ENCODE results near the gene MAN1C1.

DNA sequence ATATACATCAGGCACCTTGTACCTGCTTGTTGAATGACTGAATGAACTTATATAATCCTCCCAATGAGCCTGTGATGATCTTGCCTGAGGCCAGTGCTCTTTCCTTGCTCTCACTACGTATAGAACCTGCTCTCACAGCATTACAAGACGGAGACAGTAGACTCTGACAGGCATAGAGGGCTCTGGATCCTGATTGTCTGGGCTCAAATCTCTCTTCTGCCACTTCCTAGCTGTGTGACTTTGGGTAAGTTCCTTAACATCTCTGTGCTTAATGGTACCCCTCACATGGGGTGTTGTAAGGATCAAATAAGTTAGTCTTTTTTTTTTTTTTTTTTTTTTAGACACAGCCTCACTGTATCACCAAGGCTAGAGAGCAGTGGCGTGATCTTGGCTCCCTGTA is 4.2 kb upstream of the MAN1C1 start:
- no peak for TF ChIP-seq POLR2A (IDR thresholded peaks at IDR 0.05)
- TF ChIP-seq, protein P1, sequence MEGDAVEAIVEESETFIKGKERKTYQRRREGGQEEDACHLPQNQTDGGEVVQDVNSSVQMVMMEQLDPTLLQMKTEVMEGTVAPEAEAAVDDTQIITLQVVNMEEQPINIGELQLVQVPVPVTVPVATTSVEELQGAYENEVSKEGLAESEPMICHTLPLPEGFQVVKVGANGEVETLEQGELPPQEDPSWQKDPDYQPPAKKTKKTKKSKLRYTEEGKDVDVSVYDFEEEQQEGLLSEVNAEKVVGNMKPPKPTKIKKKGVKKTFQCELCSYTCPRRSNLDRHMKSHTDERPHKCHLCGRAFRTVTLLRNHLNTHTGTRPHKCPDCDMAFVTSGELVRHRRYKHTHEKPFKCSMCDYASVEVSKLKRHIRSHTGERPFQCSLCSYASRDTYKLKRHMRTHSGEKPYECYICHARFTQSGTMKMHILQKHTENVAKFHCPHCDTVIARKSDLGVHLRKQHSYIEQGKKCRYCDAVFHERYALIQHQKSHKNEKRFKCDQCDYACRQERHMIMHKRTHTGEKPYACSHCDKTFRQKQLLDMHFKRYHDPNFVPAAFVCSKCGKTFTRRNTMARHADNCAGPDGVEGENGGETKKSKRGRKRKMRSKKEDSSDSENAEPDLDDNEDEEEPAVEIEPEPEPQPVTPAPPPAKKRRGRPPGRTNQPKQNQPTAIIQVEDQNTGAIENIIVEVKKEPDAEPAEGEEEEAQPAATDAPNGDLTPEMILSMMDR (IDR thresholded peaks at IDR 0.05), result no peak
- TF ChIP-seq POLR2AphosphoS5 (IDR thresholded peaks at IDR 0.05), result no peak
- no peak for TF ChIP-seq EP300 (IDR thresholded peaks at IDR 0.05)
